SK-N-SH treated with all-trans-retinoic acid at 6 μM for 48 hours (cell line): Measurements from ENCODE around the gene CD164.

ENCODE experiments used
- ISL1 ChIP-seq: fragments of 250-450 bp; sonication (Bioruptor Pico); IDR thresholded peaks from 2 replicates; pipeline ENCODE4 v2.1.2; 2022; ENCODE audit warnings: mild to moderate bottlenecking, moderate library complexity
- OSR1 ChIP-seq: fragments of 250-450 bp; sonication (Bioruptor Pico); IDR thresholded peaks from 2 replicates; pipeline ENCODE4 v1.8.0; 2022; ENCODE audit warnings: moderate library complexity, mild to moderate bottlenecking, inconsistent platforms
- RARB ChIP-seq: fragments of 250-450 bp; sonication (Bioruptor Pico); IDR thresholded peaks from 2 replicates; pipeline ENCODE4 v1.8.0; 2021; ENCODE audit warnings: mild to moderate bottlenecking, moderate library complexity
- TOX ChIP-seq: fragments of 250-450 bp; sonication (Bioruptor Pico); IDR thresholded peaks from 2 replicates; pipeline ENCODE4 v1.8.0; 2021; ENCODE audit warnings: mild to moderate bottlenecking, moderate library complexity, borderline replicate concordance
- ZFP30 ChIP-seq: fragments of 450-650 bp; formaldehyde crosslinking; IDR thresholded peaks from 2 replicates; pipeline ENCODE4 v1.5.0; 2022; ENCODE audit warnings: mild to moderate bottlenecking, moderate library complexity

- TF ChIP-seq ISL1 (no peak), OSR1 (no peak), TOX (CRISPR knock-in tag) (no peak), ZFP30 (CRISPR knock-in tag) (no peak), RARB (CRISPR knock-in tag) (no peak)
Measured at GRCh38 chr6:109370336-109370735, 11.9 kb downstream of the CD164 start.
